NCI-H1417 (cell line): Measurements from ENCODE around the gene PCMTD2.
"Not testable (repeated sequence)": the region's sequence is repeated elsewhere in the genome, so short reads cannot be mapped to it uniquely, and the experiment has no call there.

Experiments
- DNase-seq, 3 experiments: peaks; one replicate each; lab custom pipeline; 2025; lab: John Stamatoyannopoulos, UW

The PCMTD2 gene

GRCh38 chr20:64286447-64287263 is 31.1 kb downstream of the PCMTD2 start:
- not testable (repeated sequence) for DNase-seq

- not testable (repeated sequence) for DNase-seq
Measured at GRCh38 chr20:64287264-64287590, 31.7 kb downstream of the PCMTD2 start.

GRCh38 chr20:64292167-64292566 is 36.6 kb downstream of the PCMTD2 start:
- DNase-seq = not testable (repeated sequence)

GRCh38 chr20:64303086-64303485 is 47.5 kb downstream of the PCMTD2 start:
- not testable (repeated sequence) for DNase-seq

GRCh38 chr20:64313761-64314160 is 58.2 kb downstream of the PCMTD2 start:
- DNase-seq = not testable (repeated sequence)

- not testable (repeated sequence) for DNase-seq
Measured at GRCh38 chr20:64315381-64315780, 59.8 kb downstream of the PCMTD2 start.

- DNase-seq = not testable (repeated sequence)
Measured at GRCh38 chr20:64315884-64316283, 60.3 kb downstream of the PCMTD2 start.

- peak; percentile 11 to 40 (median 29) for DNase-seq
Measured at GRCh38 chr20:64316415-64317083, 61.0 kb downstream of the PCMTD2 start.

GRCh38 chr20:64317331-64317730 is 61.8 kb downstream of the PCMTD2 start:
- DNase-seq = not testable (repeated sequence)

- not testable (repeated sequence) for DNase-seq
Measured at GRCh38 chr20:64318056-64318455, 62.5 kb downstream of the PCMTD2 start.

- not testable (repeated sequence) for DNase-seq
Measured at GRCh38 chr20:64322031-64322789, 66.7 kb downstream of the PCMTD2 start.
